GM18858 (cell line): ENCODE data around the gene HNRNPDL.
"Not testable (repeated sequence)": the region's sequence is repeated elsewhere in the genome, so short reads cannot be mapped to it uniquely, and the experiment has no call there.

ENCODE experiments used
- ATAC-seq: cut with Tn5 transposase; IDR thresholded peaks from one replicate; pipeline ENCODE4 v1.9.1; 2021; ENCODE audit not compliant: unreplicated experiment

HNRNPDL gene

GRCh38 chr4:82433791-82434190, 3.5 kb upstream of the HNRNPDL start:
- ATAC-seq: no peak

GRCh38 chr4:82432596-82432995, 2.3 kb upstream of the HNRNPDL start:
- ATAC-seq: no peak

DNA sequence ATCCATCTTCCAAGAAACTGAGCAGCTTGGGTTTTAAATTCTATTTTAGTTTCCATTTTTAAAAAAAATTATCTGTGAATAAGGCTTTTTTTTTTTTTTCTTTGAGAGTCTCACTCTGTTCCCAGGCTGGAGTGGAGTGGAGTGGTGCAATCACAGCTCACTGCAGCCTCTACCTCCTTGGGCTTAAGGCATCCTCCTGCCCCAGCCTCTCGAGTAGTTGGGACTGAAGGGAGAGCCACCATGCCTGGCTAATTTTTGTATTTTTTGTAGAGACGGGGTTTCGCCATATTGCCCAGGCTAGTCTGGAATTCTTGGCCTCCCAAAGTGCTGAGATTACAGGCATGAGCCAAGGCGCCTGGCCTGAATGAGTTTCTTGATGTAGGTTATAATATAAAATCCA, 1.6 kb upstream of the HNRNPDL start:
- ATAC-seq: no peak

GRCh38 chr4:82430964-82431745, 893 bp upstream of the HNRNPDL start:
- ATAC-seq: no peak

- ATAC-seq: no peak
Observed at GRCh38 chr4:82429728-82430192, 502 bp downstream of the HNRNPDL start.

- ATAC-seq: peak; percentile 46
Observed at GRCh38 chr4:82428969-82429727, 1.1 kb downstream of the HNRNPDL start.

DNA sequence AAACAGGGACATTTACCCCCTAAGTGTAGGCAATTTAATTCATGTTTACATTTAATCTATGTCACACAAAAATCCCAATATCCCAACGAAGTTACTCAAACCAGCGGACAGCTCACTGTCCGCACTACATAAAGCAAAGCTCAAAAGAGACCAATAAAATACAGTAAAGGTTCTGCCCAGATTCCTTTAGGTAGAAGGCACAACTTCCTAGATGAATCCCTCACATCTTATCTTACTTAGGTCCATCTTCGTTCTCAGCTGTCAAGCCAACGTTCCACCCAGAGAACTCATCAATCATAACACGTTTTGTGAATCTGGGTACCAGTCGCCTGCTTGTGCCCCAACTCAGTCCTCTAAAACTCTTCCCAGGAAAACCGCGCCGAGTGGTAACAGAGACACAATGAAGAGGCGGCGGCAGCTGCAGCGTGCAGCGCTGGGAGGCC, 1.7 kb downstream of the HNRNPDL start:
- no peak for ATAC-seq

DNA sequence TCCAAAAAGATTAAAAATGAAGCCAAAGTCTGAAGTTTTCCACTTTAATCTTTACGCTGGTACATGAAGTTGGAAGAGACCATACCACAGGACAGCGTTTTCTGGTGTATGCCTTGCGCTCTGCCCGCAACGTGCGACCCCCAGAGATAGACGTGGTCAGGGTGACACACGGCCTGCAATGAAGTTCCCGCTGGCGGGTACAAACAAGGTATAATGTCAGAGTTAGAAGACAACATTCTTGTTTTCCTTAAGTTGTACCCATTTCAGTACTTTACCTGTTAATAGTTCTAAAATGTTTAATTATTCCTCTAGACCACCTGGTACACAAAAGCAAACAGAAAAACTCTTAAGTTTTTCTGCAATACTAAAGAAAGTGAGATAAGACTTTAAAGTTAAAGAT, 4.8 kb downstream of the HNRNPDL start:
- no peak for ATAC-seq

- no peak for ATAC-seq
Observed at GRCh38 chr4:82423245-82424054, 6.8 kb downstream of the HNRNPDL start.

DNA sequence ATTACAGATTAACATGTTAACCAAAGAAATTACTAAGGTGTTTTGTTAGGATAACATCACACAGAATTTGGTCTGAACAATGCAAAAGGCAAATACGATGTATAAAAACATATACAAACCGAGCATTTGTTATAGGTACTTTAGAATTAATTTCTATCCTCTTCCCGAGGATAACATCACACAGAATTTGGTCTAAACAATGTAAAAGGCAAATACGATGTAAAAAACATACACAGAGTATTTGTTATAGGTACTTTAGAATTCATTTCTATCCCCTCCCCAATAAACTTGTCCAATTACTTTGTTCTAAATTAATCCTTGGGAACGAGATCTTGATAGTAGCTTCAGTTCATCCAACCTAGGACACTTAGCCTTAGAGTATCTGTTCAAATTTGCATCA, 7.6 kb downstream of the HNRNPDL start:
- ATAC-seq: no peak

- no peak for ATAC-seq
Observed at GRCh38 chr4:82421796-82422560, 8.3 kb downstream of the HNRNPDL start.

- no peak for ATAC-seq
Observed at GRCh38 chr4:82419451-82419850, 10.8 kb downstream of the HNRNPDL start.

GRCh38 chr4:82415922-82416365, 14.3 kb downstream of the HNRNPDL start:
- ATAC-seq: no peak

GRCh38 chr4:82415061-82415460, 15.2 kb downstream of the HNRNPDL start:
- ATAC-seq: not testable (repeated sequence)

DNA sequence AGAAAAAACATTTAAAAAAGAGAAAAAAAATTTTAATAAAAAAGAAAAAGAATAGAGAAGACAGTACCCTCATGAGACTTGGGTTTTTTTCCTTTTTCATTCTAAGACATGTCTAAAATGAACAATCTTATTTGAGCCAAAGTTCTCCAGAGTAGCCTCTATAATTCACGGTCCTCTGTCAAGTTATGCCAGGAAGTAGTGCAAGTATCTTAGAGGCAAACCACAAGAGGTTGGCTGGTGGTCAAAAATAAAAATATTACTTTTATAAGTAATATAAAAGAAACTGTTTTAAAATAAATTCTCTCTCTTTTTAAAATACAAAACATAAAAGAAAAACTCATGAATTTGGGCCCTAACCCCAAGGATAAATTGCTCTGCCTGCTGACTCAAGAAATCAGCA, 26.5 kb downstream of the HNRNPDL start:
- no peak for ATAC-seq

GRCh38 chr4:82402196-82402775, 28.0 kb downstream of the HNRNPDL start:
- no peak for ATAC-seq

DNA sequence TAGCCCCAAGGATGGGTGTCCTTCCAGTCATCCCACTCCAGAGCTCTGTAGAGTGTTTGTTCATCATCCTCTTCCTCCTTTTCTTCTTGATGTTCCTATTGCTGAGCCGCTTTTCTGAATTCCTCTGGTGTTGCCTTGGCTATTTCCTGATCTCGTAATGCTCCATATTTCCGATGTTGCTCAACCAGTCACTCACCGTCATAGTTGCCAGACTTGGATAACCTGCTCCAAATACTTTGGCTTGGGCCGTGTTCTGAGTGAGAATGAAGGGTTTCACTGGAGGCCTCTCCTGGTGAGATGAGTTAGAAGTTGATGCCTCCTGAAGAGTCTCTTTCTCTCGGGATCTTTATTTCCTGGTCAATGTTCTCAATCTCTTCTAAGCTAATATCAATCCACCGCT, 28.7 kb downstream of the HNRNPDL start:
- no peak for ATAC-seq

DNA sequence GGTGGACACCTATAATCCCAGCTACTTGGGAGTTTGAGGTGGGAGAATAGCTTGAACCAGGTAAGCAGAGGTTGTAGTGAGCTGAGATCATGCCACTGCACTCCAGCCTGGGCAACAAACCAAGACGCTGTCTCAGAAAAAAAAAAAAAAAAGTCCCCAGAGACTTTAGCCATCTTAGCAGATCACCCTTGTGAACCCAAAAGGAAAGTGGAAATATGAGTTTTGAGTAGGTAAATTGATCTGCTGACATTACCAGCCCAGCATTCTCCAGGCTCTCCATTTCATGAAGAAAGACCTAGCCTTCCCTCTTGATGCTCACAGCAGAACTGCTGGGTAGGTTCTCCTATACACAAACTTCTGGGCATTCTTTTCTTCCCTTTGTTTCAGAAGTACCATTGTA, 32.0 kb downstream of the HNRNPDL start:
- ATAC-seq: no peak

DNA sequence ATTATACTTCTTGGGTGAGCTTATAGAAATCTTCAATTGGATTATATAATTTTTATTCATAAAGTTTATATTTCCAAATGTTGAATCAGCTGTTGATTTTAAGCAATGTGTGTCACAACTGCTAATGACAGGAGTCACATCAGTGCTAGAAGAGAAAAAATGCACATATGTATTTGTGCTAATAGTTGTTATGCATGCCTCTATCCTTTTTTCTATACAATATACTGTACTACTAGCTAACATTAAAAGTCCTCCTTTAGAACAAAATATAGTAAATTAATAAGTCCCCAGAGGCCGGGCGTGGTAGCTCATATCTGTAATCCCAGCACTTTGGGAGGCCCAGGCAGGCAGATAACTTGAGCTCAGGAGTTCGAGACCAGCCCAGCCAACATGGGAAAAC, 32.7 kb downstream of the HNRNPDL start:
- ATAC-seq: no peak

DNA sequence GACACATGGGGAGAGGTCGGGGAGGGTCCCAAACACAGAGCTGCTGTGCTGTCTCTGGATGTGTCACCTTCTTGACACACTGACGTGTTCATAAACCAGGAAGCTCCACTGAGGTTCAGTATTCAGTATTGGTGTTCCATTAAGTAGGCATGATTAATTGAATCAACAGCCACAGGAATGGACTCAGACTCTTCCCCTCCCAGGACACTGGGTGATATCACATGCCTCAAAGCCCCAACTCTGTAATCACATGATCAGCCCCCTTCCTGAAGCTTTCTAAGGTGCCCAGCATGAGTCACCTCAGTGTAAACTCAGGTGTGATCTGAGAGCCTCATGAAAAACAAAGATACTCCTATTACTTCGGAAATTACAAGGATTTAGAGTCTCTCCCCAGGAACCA, 35.4 kb downstream of the HNRNPDL start:
- no peak for ATAC-seq
